Measurements from ENCODE around the gene LYZL4. TPM values are rescaled to one million over a fixed set of nuclear protein-coding genes. Genes with fewer than 3 reads are reported as not detected.

LYZL4 gene
- total RNA-seq, 3 donors from 2014 or later (not counting 1 experiment from before 2014, with no cell fraction given) = not detected

DNA sequence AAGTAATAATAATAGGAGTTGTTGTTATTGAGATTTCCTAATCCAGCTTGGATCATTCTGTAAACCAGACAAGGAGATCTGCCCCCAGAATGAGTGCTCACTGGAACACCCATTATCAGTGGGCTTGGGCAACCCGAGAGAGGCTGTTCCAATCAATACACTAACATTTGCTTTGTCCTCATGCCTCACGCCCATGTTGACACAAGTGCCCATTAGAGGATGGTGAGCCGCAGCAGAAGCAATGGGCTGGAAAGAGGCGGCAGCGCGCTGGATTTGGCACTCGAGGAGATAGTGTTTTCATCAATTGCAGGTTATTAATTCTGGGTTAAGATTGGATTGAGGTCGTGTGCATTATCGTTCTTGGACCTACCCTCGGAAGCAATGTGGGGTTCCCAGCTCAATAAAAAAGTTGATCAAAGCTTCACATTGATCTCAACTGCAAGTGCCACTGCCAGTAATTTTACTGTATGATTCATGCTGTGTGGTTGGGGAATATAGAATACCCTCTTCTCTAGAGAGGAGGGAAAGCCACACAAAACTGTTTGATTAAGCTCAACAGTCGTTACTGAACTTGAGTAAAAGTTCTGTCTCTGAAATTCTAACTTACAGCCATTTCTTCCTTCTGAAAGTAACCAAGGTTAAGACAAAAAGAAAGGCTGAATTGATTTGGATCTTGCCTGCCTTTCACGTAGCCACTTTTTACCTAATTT, 15.7 kb downstream of the LYZL4 start:
- 83% methylated on average over 11 of the region's 12 CpGs for WGBS (ENCODE audit: insufficient coverage)
- Mint-ChIP-seq H3K4me1 (no peaks in the 10 kb centered on the region), H3K4me3 (no peak overlapping the region), H3K27me3 (ENCODE audit: low read depth in 2 of 2) (peaks cover 0 to 7% of the 10 kb centered on the region in 2 donors), H3K36me3 (no peaks in the 10 kb centered on the region), H3K27ac (no peak overlapping the region), H3K9me3 (no peaks in the 10 kb centered on the region)
- Histone ChIP-seq H3K4me1 (ENCODE audit: control insufficient read depth, insufficient read depth, low read length) (no peaks in the 10 kb centered on the region), H3K27me3 (ENCODE audit: control insufficient read depth, insufficient read depth, low read length) (no peaks in the 10 kb centered on the region), H3K4me3 (ENCODE audit: low read length) (no peak overlapping the region), H3K9me3 (ENCODE audit: control insufficient read depth, insufficient read depth, low read length) (no peaks in the 10 kb centered on the region), H3K27ac (ENCODE audit: low read length) (no peak overlapping the region), H3K36me3 (ENCODE audit: control insufficient read depth, insufficient read depth, low read length) (no peaks in the 10 kb centered on the region)
- intact Hi-C loops (cut with micrococcal nuclease) = no loop called here
- no peak for DNase-seq
- TF ChIP-seq, protein P1, sequence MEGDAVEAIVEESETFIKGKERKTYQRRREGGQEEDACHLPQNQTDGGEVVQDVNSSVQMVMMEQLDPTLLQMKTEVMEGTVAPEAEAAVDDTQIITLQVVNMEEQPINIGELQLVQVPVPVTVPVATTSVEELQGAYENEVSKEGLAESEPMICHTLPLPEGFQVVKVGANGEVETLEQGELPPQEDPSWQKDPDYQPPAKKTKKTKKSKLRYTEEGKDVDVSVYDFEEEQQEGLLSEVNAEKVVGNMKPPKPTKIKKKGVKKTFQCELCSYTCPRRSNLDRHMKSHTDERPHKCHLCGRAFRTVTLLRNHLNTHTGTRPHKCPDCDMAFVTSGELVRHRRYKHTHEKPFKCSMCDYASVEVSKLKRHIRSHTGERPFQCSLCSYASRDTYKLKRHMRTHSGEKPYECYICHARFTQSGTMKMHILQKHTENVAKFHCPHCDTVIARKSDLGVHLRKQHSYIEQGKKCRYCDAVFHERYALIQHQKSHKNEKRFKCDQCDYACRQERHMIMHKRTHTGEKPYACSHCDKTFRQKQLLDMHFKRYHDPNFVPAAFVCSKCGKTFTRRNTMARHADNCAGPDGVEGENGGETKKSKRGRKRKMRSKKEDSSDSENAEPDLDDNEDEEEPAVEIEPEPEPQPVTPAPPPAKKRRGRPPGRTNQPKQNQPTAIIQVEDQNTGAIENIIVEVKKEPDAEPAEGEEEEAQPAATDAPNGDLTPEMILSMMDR (IDR thresholded peaks at IDR 0.05) = no peak
- ATAC-seq = no peak

- no peaks in the 10 kb centered on the region for H3K4me1 Mint-ChIP-seq
- H3K27me3 Mint-ChIP-seq (ENCODE audit: low read depth in 2 of 2) = peaks cover 10 to 22% of the 10 kb centered on the region in 2 donors
- no peaks in the 10 kb centered on the region for H3K4me1 ChIP-seq (ENCODE audit: control insufficient read depth, insufficient read depth, low read length)
- WGBS (ENCODE audit: insufficient coverage) = 50% methylated on average over 10 of the region's 10 CpGs
- H3K36me3 Mint-ChIP-seq = no peaks in the 10 kb centered on the region
- TF ChIP-seq, protein P1 (IDR thresholded peaks at IDR 0.05) = no peak
- no peaks in the 10 kb centered on the region for H3K27me3 ChIP-seq (ENCODE audit: control insufficient read depth, insufficient read depth, low read length)
- no peak overlapping the region for H3K27ac ChIP-seq (ENCODE audit: low read length)
- no peaks in the 10 kb centered on the region for H3K9me3 Mint-ChIP-seq
- intact Hi-C loops (cut with micrococcal nuclease) = no loop called here
- no peak overlapping the region for H3K4me3 Mint-ChIP-seq
- H3K4me3 ChIP-seq (ENCODE audit: low read length) = no peak overlapping the region
- H3K27ac Mint-ChIP-seq = no peak overlapping the region
- no peaks in the 10 kb centered on the region for H3K9me3 ChIP-seq (ENCODE audit: control insufficient read depth, insufficient read depth, low read length)
- ATAC-seq = peak in 1 of 3 donors; percentile 17
- no peaks in the 10 kb centered on the region for H3K36me3 ChIP-seq (ENCODE audit: control insufficient read depth, insufficient read depth, low read length)
- peak in 1 of 2 donors; percentile 57 for DNase-seq
These were observed 22.4 kb downstream of the LYZL4 start for GRCh38 chr3:42387802-42388651.

- Mint-ChIP-seq H3K9me3 (no peaks in the 10 kb centered on the region), H3K4me1 (no peaks in the 10 kb centered on the region), H3K27ac (no peak overlapping the region), H3K4me3 (no peak overlapping the region), H3K27me3 (ENCODE audit: low read depth in 2 of 2) (peaks cover 6 to 13% of the 10 kb centered on the region in 2 donors), H3K36me3 (no peaks in the 10 kb centered on the region)
- Histone ChIP-seq H3K27ac (ENCODE audit: low read length) (no peak overlapping the region), H3K4me3 (ENCODE audit: low read length) (no peak overlapping the region), H3K4me1 (ENCODE audit: control insufficient read depth, insufficient read depth, low read length) (no peaks in the 10 kb centered on the region), H3K36me3 (ENCODE audit: control insufficient read depth, insufficient read depth, low read length) (no peaks in the 10 kb centered on the region), H3K27me3 (ENCODE audit: control insufficient read depth, insufficient read depth, low read length) (no peaks in the 10 kb centered on the region), H3K9me3 (ENCODE audit: control insufficient read depth, insufficient read depth, low read length) (no peaks in the 10 kb centered on the region)
- intact Hi-C loops (cut with micrococcal nuclease) = no loop called here
- TF ChIP-seq, protein P1 (IDR thresholded peaks at IDR 0.05) = no peak
- ATAC-seq = no peak
- WGBS (ENCODE audit: insufficient coverage) = 98% methylated on average over 5 of the region's 6 CpGs
- no peak for DNase-seq
These were observed 28.8 kb downstream of the LYZL4 start for GRCh38 chr3:42381551-42382082.

Data from natural killer cell (primary cell).